ENCODE results near the gene VDAC1.

DNA sequence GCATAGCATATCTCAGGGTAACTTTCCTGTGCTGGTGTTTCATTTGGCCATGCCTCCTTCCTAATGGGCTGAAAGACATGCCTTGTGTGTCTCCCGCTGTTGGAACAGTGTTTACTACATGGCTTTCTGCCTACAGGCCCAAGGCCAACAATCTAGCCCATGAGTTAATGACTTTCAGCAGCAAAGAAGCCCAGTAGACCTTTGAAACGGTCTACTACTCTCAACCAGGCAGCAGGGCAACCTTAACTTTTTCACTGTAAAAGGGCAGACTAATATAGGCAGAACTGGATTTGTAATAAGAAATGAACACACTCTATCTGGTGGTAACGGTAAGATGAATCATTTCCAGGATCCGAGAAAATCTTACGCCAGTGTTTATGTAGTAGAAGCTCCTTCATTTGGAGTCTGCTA, 57.3 kb downstream of the VDAC1 start:
- TF ChIP-seq, protein P1, sequence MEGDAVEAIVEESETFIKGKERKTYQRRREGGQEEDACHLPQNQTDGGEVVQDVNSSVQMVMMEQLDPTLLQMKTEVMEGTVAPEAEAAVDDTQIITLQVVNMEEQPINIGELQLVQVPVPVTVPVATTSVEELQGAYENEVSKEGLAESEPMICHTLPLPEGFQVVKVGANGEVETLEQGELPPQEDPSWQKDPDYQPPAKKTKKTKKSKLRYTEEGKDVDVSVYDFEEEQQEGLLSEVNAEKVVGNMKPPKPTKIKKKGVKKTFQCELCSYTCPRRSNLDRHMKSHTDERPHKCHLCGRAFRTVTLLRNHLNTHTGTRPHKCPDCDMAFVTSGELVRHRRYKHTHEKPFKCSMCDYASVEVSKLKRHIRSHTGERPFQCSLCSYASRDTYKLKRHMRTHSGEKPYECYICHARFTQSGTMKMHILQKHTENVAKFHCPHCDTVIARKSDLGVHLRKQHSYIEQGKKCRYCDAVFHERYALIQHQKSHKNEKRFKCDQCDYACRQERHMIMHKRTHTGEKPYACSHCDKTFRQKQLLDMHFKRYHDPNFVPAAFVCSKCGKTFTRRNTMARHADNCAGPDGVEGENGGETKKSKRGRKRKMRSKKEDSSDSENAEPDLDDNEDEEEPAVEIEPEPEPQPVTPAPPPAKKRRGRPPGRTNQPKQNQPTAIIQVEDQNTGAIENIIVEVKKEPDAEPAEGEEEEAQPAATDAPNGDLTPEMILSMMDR (conservative IDR thresholded peaks at IDR 0.05 in 1 of 2, IDR thresholded peaks at IDR 0.05 in 1 of 2; ENCODE audit: extremely low read depth in 1 of 2, insufficient read depth in 1 of 2, low read depth in 1 of 2, low read length in 2 of 2), result no peak
- TF ChIP-seq EZH2 (IDR thresholded peaks at IDR 0.05; ENCODE audit: borderline replicate concordance, low read length), result no peak

All from mammary epithelial cell (primary cell).